Panc1 (cell line): ENCODE data around the gene ADSL. TPM values are rescaled to one million over a fixed set of nuclear protein-coding genes. Genes with fewer than 3 reads are reported as not detected.

ENCODE experiments used
- ATAC-seq: fragments of 200-7000 bp; cut with Tn5 transposase; 2 replicates; pipeline ENCODE4 v1.9.1; 2020; ENCODE audit warnings: mild to moderate bottlenecking, moderate library complexity
- BruUV-seq: library from RNA; stranded (reverse); fragments of 400-500 nt; replicated peaks from 2 replicates; lab custom pipeline; 2021; lab: Mats Ljungman, UMichigan
- CTCF ChIA-PET: fragments of 300-600 bp; sonication (Branson Sonifier 250); formaldehyde crosslinking; loops from one replicate; lab custom pipeline; 2022; ENCODE audit warnings: antibody characterized with exemption; lab: Charles Lee
- POLR2A ChIA-PET: fragments of 300-600 bp; sonication (Branson Sonifier 250); formaldehyde crosslinking; loops from one replicate; lab custom pipeline; 2022; ENCODE audit warnings: antibody characterized with exemption; lab: Charles Lee
- DNase-seq: peaks from one replicate; pipeline ENCODE4 v3.0.0-alpha.2; 2010; ENCODE audit warnings: low read depth, low spot score
- H3K27ac ChIP-seq: 2 replicates; pipeline ENCODE4 v1.5.1; 2011; ENCODE audit warnings: mild to moderate bottlenecking, low read length, inconsistent platforms
- H3K27me3 ChIP-seq: fragments of 200-500 bp; sonication (Bioruptor generic); 2 replicates; pipeline ENCODE4 v1.6.0; 2014; ENCODE audit warnings: low read length, inconsistent platforms; ENCODE audit not compliant: control insufficient read depth, insufficient read depth
- H3K36me3 ChIP-seq: fragments of 200-500 bp; sonication (Bioruptor generic); 2 replicates; pipeline ENCODE4 v1.5.1; 2014; ENCODE audit warnings: inconsistent platforms, mild to moderate bottlenecking, low read length, moderate library complexity; ENCODE audit not compliant: control insufficient read depth, insufficient read depth
- H3K4me1 ChIP-seq: 2 replicates; pipeline ENCODE4 v1.5.1; 2011; ENCODE audit warnings: inconsistent platforms, mild to moderate bottlenecking, low read length, moderate library complexity; ENCODE audit not compliant: control insufficient read depth, insufficient read depth
- H3K4me3 ChIP-seq, 2 experiments: 2 replicates each; pipeline ENCODE4 v1.5.1; 2011 to 2012; ENCODE audit warnings: low read depth in 2 of 2, low read length in 2 of 2, mild to moderate bottlenecking in 2 of 2, inconsistent platforms in 1 of 2, moderate library complexity in 1 of 2
- H3K9me3 ChIP-seq: fragments of 200-500 bp; sonication (Bioruptor generic); 2 replicates; pipeline ENCODE4 v1.5.1; 2014; ENCODE audit warnings: low read depth, mild to moderate bottlenecking, inconsistent platforms, low read length, moderate library complexity; ENCODE audit not compliant: control insufficient read depth, insufficient read depth
- POLR2AphosphoS5 ChIP-seq: IDR thresholded peaks from 2 replicates; pipeline ENCODE4 v1.6.1; 2012; ENCODE audit warnings: mild to moderate bottlenecking, low read depth, low read length, moderate library complexity
- SIN3A ChIP-seq: IDR thresholded peaks from 2 replicates; pipeline ENCODE4 v1.6.1; 2012; ENCODE audit warnings: low read depth, mild to moderate bottlenecking, low read length, moderate library complexity, borderline replicate concordance; ENCODE audit not compliant: insufficient read depth
- TCF7L2 ChIP-seq: IDR thresholded peaks from 2 replicates; pipeline ENCODE4 v1.6.1; 2011; ENCODE audit warnings: mild to moderate bottlenecking, low read depth, low read length, inconsistent platforms
- in situ Hi-C: cut with HindIII; loops from 2 replicates; pipeline ENCODE4 v1.10.0; 2016; ENCODE audit warnings: low sequenced_read_pairs, low pct_unique_long_range_greater_than_20kb
- intact Hi-C: fragments of 100-400 bp; cut with micrococcal nuclease; formaldehyde crosslinking; loops from one replicate; pipeline ENCODE4 v1.10.0; 2022; ENCODE audit not compliant: unreplicated experiment
- total RNA-seq: library from RNA; stranded (reverse); gene quantifications from one replicate; pipeline ENCODE4 v1.2.1, GENCODE V29; 2021; ENCODE audit not compliant: unreplicated experiment
- TF ChIP-seq, protein P1 (sequence below): fragments of 450-650 bp; IDR thresholded peaks from 2 replicates; pipeline ENCODE4 v1.5.1; 2017; ENCODE audit warnings: mild to moderate bottlenecking
- TF ChIP-seq, protein P2 (sequence below), 2 experiments: IDR thresholded peaks; 2 replicates each; pipeline ENCODE4 v1.6.1; 2011 to 2012; ENCODE audit warnings: low read depth in 2 of 2, control low read depth in 1 of 2, low read length in 1 of 2, mild to moderate bottlenecking in 1 of 2, moderate library complexity in 1 of 2; ENCODE audit not compliant: insufficient read depth in 1 of 2

Gene ADSL
- total RNA-seq, 1 experiment from 2014 or later: 107 TPM

GRCh38 chr22:40407021-40407761, 60.9 kb downstream of the ADSL start:
- intact Hi-C loops: no loop called here
- TF ChIP-seq TCF7L2: no peak
- no peak for TF ChIP-seq SIN3A
- TF ChIP-seq, protein P1, sequence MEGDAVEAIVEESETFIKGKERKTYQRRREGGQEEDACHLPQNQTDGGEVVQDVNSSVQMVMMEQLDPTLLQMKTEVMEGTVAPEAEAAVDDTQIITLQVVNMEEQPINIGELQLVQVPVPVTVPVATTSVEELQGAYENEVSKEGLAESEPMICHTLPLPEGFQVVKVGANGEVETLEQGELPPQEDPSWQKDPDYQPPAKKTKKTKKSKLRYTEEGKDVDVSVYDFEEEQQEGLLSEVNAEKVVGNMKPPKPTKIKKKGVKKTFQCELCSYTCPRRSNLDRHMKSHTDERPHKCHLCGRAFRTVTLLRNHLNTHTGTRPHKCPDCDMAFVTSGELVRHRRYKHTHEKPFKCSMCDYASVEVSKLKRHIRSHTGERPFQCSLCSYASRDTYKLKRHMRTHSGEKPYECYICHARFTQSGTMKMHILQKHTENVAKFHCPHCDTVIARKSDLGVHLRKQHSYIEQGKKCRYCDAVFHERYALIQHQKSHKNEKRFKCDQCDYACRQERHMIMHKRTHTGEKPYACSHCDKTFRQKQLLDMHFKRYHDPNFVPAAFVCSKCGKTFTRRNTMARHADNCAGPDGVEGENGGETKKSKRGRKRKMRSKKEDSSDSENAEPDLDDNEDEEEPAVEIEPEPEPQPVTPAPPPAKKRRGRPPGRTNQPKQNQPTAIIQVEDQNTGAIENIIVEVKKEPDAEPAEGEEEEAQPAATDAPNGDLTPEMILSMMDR: no peak
- TF ChIP-seq POLR2AphosphoS5: no peak
- TF ChIP-seq, protein P2, sequence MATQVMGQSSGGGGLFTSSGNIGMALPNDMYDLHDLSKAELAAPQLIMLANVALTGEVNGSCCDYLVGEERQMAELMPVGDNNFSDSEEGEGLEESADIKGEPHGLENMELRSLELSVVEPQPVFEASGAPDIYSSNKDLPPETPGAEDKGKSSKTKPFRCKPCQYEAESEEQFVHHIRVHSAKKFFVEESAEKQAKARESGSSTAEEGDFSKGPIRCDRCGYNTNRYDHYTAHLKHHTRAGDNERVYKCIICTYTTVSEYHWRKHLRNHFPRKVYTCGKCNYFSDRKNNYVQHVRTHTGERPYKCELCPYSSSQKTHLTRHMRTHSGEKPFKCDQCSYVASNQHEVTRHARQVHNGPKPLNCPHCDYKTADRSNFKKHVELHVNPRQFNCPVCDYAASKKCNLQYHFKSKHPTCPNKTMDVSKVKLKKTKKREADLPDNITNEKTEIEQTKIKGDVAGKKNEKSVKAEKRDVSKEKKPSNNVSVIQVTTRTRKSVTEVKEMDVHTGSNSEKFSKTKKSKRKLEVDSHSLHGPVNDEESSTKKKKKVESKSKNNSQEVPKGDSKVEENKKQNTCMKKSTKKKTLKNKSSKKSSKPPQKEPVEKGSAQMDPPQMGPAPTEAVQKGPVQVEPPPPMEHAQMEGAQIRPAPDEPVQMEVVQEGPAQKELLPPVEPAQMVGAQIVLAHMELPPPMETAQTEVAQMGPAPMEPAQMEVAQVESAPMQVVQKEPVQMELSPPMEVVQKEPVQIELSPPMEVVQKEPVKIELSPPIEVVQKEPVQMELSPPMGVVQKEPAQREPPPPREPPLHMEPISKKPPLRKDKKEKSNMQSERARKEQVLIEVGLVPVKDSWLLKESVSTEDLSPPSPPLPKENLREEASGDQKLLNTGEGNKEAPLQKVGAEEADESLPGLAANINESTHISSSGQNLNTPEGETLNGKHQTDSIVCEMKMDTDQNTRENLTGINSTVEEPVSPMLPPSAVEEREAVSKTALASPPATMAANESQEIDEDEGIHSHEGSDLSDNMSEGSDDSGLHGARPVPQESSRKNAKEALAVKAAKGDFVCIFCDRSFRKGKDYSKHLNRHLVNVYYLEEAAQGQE (IDR thresholded peaks at IDR 0.05; ENCODE audit: insufficient read depth in 1 of 2, low read depth in 2 of 2, low read length in 1 of 2): no peak
- ATAC-seq: no peak
- no peaks in the 10 kb centered on the region for H3K4me1 ChIP-seq
- ChIA-PET POLR2A (no interaction called here), CTCF (no interaction called here)
- H3K27me3 ChIP-seq: no peaks in the 10 kb centered on the region
- in situ Hi-C loops: no loop called here
- no peak overlapping the region for H3K4me3 ChIP-seq
- H3K9me3 ChIP-seq: no peaks in the 10 kb centered on the region
- BruUV-seq: no TSS peak
- DNase-seq: no peak
- no peak overlapping the region for H3K27ac ChIP-seq
- H3K36me3 ChIP-seq: no peaks in the 10 kb centered on the region; the same call in 1 of the 2 replicates

DNA sequence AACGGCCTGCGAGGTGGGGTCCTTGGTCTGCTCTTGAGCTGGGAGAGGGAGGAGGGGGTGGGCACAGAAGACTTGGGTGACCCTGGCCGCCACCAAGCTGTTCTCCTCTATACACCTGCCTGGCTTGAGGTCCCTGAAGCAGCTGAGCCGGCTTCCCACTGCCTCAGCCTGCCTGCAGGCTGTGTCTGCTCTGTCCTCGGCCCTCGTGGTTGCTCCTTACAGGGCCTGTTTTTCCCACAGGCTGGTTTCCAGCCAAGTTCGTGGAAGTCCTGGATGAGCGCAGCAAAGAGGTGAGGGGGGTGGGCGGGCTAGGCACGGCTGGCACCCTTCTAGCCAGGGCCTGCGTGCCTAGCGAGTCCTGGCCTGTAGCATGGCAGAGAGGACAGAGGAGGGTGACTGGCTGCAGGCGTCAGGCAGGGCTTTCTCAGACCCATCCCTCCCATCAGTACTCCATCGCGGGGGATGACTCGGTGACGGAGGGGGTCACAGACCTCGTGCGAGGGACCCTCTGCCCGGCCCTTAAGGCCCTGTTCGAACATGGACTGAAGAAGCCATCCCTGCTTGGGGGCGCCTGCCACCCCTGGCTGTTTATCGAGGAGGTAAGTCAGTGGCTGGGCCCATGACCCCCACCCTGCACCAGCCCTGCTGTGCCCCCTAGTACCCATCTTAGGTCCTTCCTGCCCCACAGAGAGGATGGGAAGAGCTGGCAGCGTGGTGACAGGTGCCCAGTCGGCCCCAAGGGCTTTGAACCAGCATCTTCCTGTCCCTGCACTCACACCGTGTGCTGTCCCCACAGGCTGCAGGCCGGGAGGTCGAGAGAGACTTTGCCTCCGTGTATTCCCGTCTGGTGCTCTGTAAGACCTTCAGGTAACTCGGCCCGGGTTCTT, 61.8 kb downstream of the ADSL start:
- ChIA-PET CTCF (no interaction called here), POLR2A (no interaction called here)
- intact Hi-C loops (no loop called here), in situ Hi-C loops (no loop called here)
- H3K27ac ChIP-seq: no peak overlapping the region
- DNase-seq: no peak
- no TSS peak for BruUV-seq
- no peak for ATAC-seq
- H3K36me3 ChIP-seq: no peaks in the 10 kb centered on the region; the same call in 1 of the 2 replicates
- no peaks in the 10 kb centered on the region for H3K9me3 ChIP-seq
- H3K4me1 ChIP-seq: no peaks in the 10 kb centered on the region
- no peak overlapping the region for H3K4me3 ChIP-seq
- TF ChIP-seq, protein P1: no peak
- TF ChIP-seq POLR2AphosphoS5 (no peak), SIN3A (no peak), TCF7L2 (no peak)
- TF ChIP-seq, protein P2 (IDR thresholded peaks at IDR 0.05; ENCODE audit: insufficient read depth in 1 of 2, low read depth in 2 of 2, low read length in 1 of 2): no peak
- no peaks in the 10 kb centered on the region for H3K27me3 ChIP-seq
